Measurements from ENCODE around the gene AAK1.
"Not testable (repeated sequence)": the region's sequence is repeated elsewhere in the genome, so short reads cannot be mapped to it uniquely, and the experiment has no call there.

Gene AAK1

GRCh38 chr2:69567909-69568300 lies 75.6 kb downstream of the AAK1 start:
- no peak for DNase-seq

GRCh38 chr2:69567157-69567908 lies 76.2 kb downstream of the AAK1 start:
- no peak for DNase-seq

DNA sequence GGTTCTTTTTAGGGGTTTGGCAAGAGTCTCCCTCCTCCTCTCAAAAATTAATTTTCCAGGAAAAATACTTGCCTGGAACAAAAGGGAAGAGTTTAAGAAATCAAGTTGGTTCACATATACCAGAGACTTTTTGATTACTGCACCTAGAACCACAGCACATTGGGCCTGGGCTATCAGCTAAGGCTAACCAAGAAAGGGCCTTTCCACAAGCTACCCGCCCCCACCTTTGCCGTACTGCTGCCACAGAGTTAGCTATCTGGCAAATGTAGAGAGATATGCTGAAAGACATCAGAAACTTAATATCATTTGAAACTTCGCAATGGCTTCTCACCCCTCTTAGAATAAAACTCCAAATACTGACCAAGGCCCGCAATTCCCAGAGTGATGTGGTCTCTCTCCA lies 76.9 kb downstream of the AAK1 start:
- no peak for DNase-seq

DNA sequence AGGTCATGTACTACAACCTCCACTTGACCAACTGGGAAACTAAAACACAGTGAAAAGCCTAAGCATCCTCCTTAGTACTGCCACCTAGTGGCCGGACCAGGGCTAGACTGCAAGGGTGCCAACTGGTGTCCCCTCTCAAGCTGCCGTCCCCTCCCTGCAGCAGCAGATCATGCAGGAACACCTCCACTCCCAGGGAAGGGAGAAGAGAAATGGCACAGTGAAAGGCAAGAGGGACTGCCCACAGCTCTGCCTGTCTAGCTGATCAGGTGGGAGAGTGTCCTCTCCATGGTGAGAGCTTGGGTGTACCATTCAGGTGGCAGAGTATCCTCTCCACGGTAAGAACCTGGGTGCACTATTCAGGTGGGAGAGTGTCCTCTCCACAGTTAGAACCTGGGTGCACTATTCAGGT lies 78.1 kb downstream of the AAK1 start:
- DNase-seq: peak; percentile 67 to 79 (median 75)

DNA sequence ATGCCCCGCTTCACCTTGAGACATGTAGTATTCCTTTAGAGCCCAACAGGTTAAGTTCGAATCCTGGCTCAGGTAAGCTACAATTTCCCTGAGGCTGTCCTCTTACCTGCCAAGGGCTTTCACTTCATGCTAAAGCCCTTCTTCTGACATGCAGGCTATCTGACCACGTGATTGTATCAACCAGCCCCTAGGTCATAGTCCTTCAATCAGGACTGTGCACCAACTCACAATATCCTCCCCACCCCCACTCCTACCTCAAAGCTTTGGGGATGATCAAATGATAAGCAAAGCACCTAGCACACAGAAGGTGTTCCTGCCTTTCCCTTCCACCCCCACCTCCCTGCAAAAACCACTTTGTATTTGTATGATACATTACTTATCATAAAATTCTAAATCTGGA lies 78.9 kb downstream of the AAK1 start:
- no peak for DNase-seq

DNA sequence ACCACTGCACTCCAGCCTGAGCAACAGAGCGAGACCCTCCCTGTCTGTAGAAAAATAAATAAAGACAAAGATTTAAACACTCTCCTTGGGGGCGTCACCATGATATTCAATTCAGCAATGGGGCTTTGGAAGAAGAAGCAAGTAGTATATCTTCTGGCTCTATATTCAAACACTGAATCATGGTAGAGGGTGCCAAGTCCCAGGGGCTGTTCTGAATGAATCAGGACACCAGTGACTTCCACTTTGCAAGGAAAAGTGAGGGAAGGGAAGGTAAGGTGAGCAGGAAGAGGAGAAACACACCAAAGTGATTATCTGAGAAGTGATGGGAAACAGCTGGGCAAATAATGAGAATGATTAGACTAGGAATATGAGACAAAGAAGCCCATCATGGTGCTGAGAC lies 80.5 kb downstream of the AAK1 start:
- no peak for DNase-seq

GRCh38 chr2:69561101-69561500 lies 82.4 kb downstream of the AAK1 start:
- DNase-seq: peak in 1 of 4 experiments; percentile 32

DNA sequence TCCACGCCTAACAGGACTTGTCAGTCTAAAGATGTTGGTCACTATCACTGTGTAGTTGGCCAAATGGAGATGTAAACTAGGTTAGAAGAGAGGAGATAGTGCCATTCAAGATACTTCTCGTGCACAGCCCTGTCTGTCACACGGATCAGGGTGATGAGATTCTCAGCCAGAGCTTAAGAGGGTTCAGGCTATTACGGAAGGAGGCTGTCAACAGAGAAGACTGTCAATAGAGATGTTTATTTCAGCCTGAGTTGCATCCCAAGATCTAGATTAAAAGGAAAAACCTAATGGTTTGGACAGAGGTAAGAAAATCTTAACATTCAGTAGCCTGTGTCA lies 83.4 kb downstream of the AAK1 start:
- DNase-seq: no peak

DNA sequence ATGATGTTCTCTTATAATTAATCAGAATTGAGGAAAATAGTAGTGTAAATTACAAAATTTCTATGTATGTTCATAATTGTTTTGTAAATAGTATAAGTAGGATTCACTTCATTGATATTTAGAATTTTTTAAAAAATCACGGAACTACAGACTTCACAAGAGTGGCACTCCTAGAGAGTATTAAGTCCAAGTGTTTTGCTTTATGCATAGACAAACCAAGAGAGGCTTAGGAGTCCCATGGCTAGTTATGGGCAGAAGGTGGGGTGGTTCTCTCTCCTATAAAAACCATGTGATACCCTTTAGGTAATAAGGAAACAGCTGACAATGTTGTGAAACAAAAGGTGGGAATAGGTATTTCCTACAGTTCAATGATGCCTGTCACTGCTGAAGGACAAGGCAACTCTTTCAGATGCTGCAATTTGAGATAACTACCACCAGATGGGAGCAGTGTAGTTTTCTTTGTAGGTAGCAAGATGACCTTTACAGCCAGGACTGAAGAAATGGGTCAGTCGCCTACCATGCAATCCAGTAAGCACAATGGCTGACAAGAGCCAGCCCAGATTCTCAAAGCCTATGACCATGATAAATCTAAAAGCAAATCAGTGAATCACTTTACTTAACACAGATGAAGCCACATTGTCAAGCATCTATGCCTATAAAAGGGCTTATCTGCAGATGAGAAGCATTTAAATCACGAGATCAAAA lies 83.9 kb downstream of the AAK1 start:
- peak; percentile 48 to 79 (median 68) for DNase-seq

DNA sequence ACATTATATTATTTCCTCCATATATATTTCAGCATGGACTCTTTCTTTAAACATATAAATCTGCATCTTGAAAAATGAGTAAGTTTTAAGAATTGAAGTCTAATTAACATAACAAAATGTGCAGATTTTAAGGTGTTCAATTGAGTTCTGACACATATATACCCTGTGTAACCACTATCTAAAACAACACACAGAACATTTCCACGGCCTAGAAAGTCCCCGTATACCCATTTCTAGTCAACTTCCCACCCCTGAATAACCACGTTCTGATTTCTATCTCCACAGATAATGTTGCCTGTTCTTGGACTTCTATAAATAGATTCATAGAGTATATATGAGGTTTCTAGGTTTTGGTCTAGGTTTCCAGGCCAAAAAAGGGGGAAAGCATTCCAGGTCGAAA lies 87.5 kb downstream of the AAK1 start:
- no peak for DNase-seq

DNA sequence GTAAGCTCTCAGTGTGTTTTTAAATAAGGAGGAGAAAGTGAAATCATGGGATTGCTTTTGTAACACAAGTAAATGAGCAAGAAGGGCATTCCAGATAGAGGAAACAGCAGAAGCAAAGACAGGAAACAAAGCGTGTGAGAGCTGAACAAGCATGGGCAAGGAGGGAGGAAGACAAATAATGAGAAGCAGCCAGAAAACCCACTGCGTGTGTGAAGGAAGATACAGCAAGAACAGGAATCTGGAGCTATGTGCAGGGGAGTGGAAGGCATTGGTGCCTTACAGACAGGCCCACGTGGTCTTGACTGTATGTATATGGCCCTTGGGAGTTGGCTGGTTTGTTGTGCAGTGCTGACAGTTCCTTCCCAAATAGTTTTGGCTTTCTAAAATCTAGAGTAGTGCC lies 88.6 kb downstream of the AAK1 start:
- peak; percentile 79 to 94 (median 89) for DNase-seq

GRCh38 chr2:69554568-69554967 lies 89.0 kb downstream of the AAK1 start:
- DNase-seq: no peak

DNA sequence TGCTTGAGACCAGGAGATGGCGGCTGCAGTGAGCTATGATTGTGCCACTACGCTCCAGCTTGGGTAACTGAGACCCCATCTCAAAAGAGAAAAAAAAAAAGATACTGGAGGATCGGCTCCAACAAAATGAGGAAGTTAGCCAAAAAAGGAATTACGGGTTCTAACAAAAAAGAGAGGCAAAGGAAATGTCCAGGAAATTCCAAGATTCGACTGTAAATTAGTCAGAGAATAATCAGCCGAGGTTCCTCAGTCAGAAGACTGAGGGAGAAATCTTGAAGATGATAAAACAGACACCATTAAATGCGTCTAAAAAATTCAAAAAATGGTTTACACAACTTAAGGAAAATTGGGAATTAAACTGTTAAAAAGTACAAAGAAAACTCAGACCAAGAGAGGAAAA lies 89.5 kb downstream of the AAK1 start:
- no peak for DNase-seq

- DNase-seq: not testable (repeated sequence)
Measured at GRCh38 chr2:69550511-69550910, 93.0 kb downstream of the AAK1 start.

GRCh38 chr2:69549421-69549820 lies 94.1 kb downstream of the AAK1 start:
- DNase-seq: no peak

GRCh38 chr2:69547984-69548715 lies 95.4 kb downstream of the AAK1 start:
- DNase-seq: no peak

DNA sequence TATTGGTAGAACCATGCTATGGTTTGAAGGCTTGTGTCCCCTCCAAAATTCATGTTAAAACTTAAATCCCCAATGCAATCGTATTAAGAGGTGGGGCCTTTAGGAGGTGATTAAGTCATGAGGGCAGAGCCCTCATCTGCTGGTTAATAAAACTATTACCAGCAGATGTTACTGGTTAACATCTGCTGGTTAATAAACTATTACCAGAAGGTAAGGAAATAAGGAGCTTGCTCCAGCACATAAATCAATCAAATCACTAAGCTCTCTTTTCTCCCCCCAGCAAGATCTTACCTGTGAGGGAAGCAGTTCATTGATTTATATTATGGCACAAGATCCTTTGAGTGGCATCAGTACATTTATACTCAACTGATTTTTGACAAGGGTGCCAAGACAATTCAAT lies 96.9 kb downstream of the AAK1 start:
- DNase-seq: no peak

DNA sequence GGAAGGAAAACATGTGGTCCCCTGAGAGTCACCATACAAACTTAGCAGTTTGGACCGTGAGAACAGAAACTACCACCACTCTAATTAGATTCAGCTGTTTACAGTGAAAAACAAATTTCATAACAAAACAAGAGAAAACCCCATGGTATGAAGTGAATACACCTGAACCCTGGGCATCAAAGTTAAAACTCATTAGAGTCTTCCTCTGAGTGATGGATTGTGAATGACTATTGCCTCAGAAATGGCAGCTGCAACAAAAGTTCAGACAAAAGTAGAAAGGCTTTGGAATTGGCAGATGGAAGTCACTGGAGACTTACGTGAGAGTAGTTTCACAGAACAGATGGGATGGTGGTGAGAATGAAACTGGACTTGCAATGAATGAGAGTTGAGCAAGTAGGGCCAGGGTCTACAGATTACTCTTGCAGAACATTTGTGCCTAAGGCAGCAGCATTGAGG lies 98.0 kb downstream of the AAK1 start:
- DNase-seq: no peak

DNA sequence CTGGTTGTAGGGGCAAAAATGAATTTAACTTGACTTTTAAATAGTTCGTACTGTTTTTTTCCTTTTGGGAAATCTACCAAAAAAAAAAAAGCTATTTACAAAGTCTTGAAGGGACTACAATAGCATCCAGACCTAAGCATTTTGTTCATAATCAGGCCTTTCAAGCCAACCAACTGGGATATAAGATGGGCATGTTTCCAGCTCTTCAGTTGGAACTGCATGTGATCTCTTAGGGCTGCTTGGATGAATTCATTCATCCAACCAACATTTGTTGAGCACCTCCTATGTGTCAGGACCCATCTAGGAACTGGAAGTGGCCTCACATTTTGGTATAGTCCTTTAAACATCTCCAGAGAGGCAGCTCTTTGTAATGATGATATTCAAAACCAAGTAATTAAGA lies 98.6 kb downstream of the AAK1 start:
- no peak for DNase-seq

- DNase-seq: no peak
Measured at GRCh38 chr2:69539549-69539908, 104.0 kb downstream of the AAK1 start.

GRCh38 chr2:69538872-69539548 lies 104.5 kb downstream of the AAK1 start:
- DNase-seq: peak in 3 of 4 experiments; percentile 43 to 54 (median 48)

GRCh38 chr2:69538249-69538648 lies 105.3 kb downstream of the AAK1 start:
- no peak for DNase-seq

GRCh38 chr2:69535817-69536241 lies 107.7 kb downstream of the AAK1 start:
- DNase-seq: peak in 3 of 4 experiments; percentile 50 to 65 (median 56)

Measured in suppressor macrophage (primary cell).